NCI-H146 (cell line): ENCODE data around the gene C10orf90.
A peak's percentile ranks its signal among the peaks of the same experiment; 100 is the strongest.

Source experiments
- DNase-seq: peaks from one replicate; lab custom pipeline; 2025; lab: John Stamatoyannopoulos, UW

Gene C10orf90

DNA sequence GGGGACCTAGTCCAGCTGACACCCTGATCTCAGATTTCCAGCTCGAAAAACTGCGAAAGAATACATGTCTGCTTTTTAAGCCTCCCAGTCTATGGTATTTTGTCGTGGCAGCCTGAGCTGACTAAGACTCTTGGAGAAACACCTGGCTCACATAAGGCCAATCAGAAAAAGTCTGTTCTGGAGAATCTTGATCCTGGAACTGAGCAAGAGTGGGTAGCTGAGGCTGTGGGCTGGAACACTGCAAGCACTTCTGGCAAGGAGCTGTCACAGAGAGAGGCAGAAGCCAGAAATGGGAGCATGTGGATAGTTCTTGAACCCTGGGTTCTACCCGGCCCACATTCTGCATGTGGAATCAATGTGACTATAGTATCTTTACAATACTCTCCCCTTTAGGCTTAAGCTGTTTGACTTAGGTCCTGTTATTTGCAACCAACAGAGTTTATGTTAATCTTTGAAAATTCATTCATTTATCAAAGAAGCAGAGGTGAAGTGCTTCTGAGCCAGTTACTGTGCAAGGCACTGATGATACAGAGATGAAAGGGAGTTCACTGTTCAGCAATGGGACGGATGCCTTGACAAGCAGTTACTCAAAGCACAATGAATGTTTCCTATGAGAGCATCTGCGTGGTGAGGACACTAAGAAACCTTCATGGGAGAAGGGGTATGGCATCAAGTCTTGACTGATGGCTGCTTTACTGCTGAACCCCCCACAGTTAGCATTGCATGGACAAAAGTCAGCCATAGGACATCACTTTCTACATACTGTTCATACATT, 4.4 kb upstream of the C10orf90 start:
- DNase-seq: no peak

DNA sequence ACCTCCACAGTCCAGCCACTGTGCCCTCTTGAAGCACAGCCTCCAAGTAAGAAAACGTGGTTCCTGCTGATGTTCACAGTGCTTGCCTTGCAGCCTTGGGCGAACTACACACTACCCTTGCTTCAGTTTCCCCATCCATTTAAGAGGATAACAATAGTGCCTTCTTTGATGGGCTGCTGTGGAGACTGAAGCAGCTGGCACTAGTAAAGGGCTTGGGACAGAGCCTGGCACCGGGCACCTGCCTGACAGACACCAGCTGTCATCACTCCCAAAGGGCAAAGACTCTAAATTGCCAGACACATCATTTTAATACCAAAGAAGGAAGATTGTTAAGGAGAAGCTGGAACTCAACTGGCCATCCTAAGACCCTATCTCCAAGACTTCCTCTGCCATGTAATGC, 3.1 kb upstream of the C10orf90 start:
- DNase-seq: no peak

DNA sequence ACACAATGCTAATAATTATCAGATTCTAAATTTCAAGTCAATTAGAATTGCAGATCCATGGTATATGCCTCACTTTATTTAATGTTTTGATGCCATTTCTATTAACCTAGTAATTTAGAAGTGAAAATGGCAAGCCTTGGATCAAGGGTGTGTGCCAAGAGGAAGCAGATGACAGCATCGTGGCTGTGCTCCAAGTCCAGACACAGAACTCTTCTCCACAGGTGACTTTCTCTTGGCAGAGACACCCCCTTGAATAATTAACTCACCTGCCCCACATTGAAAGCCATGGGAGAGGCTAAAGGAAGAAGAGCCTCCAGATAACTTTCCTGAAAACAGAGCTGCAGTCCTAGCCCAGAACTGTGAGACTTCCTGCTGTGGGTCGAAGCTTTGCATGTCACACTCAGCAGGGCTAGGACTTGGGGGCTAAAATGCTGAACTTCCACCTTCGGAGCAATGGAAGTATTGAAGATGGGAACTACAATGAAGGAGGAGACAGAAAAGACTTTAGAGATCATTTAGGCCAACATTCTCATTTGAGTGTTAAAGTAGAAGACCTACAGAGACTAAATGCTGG, 996 bp upstream of the C10orf90 start:
- peak; percentile 52 for DNase-seq

DNA sequence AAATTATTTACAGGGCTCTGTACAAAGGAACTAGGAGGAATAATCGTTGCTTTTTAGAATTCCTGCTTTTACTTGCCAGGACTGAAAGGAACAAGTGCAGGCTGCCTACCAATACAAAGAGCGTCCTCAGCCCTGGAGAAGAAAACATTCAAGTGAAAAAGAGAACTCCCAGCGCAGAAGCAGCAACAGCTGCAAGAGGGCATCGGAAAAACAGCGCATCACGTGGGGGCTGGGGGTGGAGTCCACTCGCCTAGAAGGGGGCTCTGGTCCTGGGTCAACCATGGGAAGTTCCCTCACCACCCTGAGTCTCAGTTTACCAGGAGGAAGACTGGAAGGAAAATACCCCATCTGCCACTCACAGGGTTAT, 385 bp upstream of the C10orf90 start:
- peak; percentile 50 for DNase-seq

DNA sequence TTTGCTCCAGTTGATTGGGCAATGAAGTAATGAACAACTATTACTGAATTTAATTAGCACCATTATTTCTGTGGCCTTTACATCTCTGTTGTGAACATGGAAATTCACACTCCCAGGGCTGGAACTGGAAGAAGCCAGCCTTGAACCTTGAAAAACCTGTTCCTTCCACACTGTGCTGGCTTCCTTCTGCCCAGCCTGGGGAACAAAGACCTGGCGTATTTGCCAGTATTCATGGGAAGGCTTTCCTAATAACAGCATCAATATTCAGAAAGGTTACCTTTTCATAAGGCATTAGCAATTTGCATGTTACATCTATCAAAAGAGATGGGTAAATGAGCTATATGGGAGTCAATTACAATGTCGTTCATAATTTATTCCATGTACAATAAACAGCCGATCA, 1.3 kb downstream of the C10orf90 start:
- peak; percentile 56 for DNase-seq

DNA sequence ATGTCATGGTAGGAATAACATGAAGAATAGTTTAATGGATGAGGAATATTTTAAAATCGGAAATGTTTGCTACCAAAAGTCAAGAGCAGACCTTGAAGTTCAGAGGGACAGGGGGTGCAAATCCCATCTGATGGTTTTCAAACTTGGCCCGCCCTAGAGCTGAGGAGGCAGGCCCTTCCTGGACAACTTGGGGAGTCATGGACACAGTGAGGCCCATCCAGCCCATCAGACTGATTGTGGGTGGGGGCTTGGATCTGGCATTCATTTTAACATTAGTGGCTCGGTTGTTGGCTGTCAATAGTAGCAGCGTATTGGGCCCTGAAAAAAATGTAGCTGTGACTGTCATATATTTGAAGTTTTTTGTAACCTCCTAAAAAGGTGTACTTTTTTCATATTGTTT, 2.0 kb downstream of the C10orf90 start:
- no peak for DNase-seq

DNA sequence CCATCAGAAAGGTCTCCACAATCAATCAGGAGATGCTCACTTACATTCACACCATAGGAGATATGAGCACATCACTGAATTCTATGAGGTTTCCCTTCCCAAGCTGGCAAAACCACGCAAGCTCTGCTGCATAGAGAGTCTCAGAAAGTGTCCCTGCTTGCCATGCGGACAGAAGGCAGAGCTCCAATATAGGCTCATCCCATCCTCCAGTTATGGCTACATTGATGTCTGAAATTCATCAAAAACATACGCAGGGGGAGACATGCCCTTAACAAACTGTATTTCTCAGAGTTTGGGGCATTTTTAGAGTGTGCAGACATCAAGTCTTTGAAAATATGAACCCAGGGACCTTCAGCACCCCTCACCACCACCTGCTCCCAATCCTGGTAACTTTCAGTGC, 2.9 kb downstream of the C10orf90 start:
- no peak for DNase-seq

DNA sequence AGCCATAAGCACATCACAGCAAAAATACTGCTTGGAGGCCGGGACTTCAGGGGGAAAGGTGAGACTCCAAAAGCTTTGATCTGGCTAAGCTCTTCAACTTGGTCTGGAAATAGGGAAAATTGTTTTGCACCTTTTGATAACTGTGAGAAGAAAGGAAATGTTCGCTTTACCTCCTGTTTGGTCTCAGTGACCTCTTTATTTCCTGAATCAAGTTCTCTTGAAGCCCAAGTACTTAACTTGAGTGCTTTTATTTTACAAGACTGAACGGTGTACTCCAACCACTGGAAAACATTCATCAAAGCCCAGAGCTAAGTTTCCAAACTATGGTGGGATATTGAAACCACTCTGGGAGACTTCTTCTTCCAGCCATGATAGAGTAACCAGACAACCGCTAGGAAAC, 5.3 kb downstream of the C10orf90 start:
- DNase-seq: no peak

DNA sequence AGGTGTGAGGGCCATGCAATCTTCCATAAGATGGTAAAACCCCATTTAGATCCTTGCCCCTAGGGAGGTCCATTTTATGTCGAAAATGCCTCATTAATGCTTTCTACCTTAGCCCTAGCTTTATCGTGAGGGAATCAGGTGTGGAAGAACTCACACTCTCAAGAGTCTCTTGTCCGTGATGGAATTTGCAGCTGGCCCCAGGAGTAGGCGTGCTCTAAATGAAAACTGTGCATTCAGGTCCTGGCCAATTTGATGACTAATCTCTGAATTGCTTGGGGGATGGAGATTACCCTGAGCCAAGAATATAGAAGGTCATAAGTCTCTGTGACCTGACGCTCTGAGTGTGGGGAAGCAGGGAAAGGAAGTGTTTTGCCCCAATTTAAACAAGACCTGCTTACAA, 6.6 kb downstream of the C10orf90 start:
- DNase-seq: no peak

DNA sequence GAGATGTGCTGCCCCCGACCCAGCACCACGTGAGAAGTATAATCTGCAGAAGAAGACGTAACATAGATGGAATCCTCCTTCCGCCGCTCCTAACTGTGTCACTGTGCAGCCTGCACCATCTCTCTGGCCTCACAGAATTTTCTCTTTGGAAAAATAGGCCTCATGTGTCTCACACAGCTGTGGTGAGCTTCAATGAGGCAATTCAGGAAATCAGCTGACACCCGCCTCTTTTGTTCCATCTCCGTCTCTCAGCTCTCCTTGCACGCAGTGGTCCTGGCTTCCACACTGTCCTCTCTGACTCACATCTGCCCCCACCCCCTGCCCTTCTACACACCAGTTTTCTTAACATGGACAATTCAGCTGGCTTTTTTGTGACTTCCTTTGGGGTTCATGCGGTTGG, 7.2 kb downstream of the C10orf90 start:
- no peak for DNase-seq

DNA sequence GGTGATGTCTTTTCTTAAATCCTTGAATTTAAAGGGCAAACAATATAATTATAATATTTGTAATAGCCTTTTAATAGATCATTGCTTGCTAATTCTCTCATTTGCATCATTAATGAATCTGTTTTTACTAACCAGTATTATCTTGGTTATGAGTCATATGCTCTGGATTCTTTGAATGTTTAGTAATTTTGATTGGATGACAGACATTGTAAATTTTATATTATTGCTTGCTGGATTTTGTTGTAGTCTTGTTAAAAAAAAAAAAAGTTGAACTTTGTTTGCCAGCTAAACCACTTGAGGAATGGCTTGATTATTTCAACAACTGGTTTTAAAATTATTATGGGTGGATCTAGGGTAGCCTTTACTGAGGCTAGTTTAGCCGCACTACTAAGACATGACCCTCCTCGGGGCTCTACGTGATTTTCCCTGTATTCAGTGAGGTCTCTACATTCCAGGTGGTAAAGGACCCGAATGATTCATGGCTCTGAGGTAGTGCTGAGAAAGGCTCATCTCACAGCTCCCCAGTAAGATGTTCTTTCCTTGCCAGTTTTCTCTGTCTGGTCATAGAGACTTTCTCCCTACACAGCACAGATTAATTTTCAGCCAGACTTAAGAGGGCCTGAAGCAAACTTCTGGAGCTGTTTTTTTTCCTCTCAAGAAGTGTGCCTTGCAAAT, 8.5 kb downstream of the C10orf90 start:
- no peak for DNase-seq

DNA sequence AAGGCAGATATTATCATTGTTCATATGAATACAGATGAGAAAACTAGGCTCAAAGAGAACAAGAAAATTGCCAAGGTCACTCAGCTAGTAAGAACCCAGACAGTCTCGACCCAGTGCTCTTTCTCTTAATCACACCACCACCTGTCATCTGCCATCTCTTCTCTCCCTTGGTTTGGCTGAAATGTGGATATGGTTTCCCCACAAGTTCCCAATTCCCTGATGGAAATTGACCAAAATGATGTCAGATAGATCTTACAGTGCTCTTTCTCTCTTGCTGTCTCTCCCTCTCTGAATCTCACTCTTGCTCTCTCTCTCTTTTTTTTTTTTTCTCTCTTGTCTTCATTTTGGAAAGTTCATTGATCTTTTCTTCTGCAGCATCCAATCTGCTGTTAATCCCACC, 9.1 kb downstream of the C10orf90 start:
- DNase-seq: no peak

DNA sequence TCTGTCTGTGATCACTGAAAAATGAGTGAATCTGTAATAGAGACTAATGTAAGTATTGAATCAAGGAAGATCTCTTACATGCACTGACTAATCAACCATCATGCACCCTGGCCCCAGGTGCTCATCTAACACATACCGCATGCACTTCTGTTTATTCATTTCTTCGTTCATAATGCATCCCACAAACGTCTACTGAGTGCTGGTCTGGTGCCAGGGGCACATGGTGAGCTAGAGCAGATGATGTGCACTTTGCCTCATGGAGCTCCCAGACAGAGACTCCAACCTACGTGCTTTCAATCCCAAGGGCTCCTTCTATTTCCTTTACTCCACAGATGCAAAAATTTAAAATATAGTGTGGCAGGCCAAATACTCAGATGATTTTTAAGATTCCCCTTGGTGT, 10.7 kb downstream of the C10orf90 start:
- DNase-seq: no peak

DNA sequence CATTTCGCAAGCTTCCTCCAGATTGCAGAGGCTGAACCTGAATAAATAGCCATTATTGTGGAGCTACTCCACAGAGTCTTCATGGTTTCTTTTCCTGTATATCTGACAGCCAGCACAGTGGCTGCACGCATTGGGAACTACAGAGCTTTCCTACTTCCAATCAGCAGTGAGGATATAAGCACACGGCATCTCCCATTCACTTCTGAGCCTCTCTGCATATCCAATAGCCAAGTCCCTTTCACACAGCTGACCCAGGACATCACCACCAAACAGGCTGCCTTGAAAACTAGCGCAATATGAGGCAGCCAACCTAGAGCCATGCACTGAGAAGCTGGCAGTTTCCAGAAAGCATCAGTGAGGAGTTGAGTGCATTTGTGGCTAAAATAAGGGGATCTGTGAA, 11.6 kb downstream of the C10orf90 start:
- DNase-seq: no peak

DNA sequence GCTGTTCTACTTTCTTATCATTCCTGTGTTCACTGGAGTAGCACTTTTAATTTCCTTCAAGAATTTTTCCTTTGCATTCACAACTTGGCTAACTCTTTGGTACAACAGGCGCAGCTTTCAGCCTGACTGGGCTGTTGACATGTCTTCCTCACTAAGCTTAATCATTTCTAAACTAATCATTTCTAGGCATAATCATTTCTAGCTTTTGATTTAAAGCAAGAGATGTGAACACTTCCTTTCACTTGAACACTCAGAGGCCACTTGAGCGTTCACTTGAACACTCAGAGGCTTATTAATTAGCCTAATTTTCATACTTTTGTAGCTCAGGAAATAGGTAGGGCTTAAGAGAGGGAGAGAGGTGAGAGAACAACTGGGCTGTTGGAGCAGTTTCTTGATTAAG, 15.9 kb downstream of the C10orf90 start:
- DNase-seq: no peak

DNA sequence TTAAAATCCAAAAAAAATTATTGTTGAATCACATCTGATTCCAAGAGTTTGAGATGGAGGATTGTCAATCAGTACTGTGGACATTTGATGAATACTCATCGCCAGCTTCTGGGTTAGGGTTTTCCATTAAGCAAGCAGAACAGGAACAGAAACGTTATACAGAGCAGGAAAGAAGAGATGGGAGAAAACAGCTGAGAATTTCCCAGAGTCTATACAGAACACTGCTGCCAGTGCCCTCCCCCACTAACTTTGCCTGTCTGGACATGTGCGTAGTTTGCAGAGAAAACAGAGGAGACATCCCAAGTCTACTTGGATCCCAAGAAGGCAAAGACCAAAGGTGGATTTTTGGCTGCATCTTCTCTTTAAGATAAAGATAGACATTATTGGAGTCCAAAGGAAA, 19.0 kb downstream of the C10orf90 start:
- no peak for DNase-seq

DNA sequence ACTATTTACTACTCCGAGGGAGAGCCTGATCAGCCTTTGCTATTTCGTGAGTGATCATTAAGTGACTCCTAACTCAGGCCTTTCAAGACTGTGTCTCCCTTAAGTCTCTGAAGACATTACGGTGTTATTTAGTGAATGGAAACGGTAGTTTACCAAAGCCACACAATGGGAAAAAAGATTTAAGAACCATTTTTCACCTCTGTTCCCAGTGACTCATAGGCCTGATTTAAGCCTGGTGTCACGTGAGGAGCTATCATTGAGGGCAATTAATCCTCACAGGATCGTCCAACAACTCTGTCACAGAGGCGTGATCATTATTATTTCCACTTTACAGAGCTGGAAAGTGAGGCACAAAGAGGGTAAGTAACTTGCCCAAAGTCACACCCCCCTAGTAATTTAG, 20.3 kb downstream of the C10orf90 start:
- no peak for DNase-seq

DNA sequence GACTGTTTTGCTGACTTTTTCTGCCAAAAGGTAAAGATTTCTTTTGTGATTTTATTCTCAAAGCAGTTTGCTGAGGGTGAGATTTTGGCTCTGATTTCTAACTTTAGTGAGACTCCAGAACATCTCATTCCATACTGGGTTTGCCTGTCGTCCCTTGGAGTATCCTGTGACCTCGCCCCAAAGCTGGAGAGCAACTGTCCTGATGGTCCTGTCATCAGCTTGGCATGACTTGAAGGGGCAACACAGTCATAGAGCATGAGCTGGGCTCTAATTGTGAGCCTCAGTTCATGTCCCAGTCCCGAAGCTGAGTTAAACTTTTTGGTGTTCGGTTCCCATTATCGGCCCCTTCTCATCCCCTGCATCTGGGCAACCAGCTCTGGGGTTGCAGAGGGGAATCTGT, 23.4 kb downstream of the C10orf90 start:
- no peak for DNase-seq

DNA sequence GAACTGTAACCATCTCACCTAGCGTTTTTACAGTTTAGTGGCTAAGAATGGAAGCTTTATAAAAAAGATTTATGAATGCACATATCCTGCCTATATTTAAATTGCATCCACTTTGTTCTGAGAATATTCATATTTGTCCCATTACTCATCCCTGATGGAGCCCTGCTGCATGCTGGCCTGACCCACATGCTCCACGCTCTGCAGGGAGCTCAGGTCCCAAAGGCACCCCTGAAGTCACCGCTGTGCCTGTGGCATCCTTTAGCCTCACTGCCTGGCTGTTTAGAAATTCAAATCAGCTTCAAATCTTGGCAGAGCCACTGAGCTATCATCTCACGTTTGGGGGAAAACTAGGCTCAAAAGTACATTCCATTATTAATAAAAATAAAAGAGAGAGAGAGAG, 24.4 kb downstream of the C10orf90 start:
- DNase-seq: no peak

DNA sequence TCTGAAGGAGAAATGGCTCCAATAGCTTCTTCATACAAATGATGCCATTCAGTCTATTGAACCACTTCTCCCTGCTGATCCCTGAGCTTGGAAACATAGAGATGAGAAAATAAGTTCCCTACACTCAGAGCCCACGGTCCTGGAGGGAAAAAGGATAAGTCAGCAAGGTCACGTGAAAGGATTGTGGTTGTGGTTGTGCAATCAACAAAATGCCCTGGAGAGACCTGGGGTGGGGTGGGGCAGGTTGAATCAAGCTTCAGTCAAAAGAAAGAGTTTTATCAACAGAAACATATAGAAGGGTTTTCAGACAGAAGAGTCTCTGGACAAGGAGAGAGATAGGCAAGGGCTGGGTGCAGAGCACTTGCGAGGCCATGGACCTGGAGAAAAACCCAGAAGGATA, 30.1 kb downstream of the C10orf90 start:
- DNase-seq: no peak

DNA sequence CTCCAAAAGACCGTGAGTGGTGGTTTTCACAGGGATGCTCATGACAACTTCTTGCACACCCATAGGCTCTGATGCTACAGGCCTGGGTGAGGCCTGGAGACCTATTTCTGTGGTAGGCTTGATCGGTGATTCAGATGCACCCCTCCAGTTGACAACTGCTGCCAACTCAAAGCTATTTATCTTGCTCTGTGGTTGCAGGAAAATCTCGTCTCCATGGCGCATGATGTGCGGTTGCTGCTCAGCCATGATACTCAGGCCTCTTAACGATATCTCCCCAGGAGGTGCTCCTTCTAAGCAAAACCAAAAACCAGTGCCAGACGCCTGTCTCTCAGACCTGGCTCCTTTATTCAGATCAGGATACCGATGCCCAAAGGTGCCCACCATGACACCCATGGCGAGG, 31.4 kb downstream of the C10orf90 start:
- DNase-seq: no peak

DNA sequence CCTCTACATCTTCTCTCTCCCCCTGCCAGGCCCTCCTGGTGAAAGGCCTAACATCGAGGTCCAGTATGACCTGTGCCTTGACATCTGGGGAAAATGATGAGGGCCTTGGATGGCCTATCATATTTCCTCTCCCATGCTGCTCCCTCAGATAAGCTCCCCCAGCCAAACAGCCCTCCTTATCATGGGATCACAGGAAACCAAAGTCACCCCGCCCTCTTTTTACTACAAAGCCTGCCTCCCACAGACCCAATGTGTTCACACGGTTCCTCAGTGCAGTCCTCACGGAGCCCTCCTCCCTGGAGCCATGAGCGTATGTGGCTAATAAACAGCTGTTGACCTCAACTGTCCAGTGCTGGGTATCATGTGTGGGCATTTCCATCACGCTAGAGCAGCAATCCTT, 32.0 kb downstream of the C10orf90 start:
- DNase-seq: no peak

DNA sequence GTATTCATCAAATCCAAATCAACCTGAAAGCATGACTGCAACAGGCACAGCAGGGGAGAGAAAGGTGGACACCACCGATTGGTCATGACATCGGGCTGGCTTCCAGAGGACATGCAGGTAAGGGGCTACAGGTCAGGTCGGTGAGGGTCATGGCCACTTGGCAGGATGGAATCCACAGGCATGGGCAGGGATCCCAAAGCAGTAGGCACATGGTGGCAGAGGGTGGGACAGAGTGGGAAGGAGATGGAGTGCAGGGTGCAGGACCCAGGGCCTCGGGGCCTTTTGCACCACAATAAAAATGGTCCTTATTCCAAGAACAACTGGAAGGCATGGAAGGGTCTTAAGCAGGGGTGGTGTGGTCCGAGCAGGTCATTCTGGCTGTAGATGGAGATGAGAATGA, 33.0 kb downstream of the C10orf90 start:
- DNase-seq: no peak

DNA sequence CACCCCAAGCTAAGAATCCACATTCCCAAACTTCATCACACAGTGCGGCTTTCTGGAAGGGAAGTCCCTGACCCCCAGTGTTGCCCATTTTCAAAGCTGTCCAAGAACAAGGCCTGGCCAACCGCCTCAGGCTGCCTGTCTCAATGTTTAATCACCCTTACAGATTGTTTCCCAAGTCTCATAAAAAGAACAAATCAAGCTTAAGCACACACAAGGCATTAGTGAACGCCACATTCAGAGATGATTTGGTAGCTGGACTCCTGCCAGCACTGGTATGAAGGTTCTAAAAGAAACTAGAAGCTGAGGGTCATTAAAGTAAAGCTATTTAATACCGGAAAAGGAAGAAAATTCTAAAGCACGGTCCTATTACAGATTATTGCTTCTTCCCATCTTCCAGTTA, 35.6 kb downstream of the C10orf90 start:
- no peak for DNase-seq
